ENCODE data around the gene ZNF280A. TPM values are rescaled to one million over a fixed set of nuclear protein-coding genes. Genes with fewer than 3 reads are reported as not detected.

Gene ZNF280A
- total and polyA plus RNA-seq, 2 experiments from 2014 or later, result not detected

- Histone ChIP-seq H3K79me2 (replicated peaks; ENCODE audit: insufficient read depth) (no peaks in the 10 kb centered on the region; the same call in 1 of the 2 replicates), H3F3A (replicated peaks; ENCODE audit: low read depth) (no peaks in the 10 kb centered on the region), H4K20me1 (replicated peaks; ENCODE audit: insufficient read depth) (peaks cover 24% of the 10 kb centered on the region), H3K9me2 (ENCODE audit: insufficient read depth) (peaks cover 6% of the 10 kb centered on the region; the same call in 1 of the 2 replicates), H3K27me3 (ENCODE audit: insufficient read depth) (peaks cover 74% of the 10 kb centered on the region), H3K36me3 (ENCODE audit: insufficient read depth) (peaks cover 12% of the 10 kb centered on the region), H3K4me3 (peak within 1 kb of the TSS; percentile 87), H3K4me2 (peak within 1 kb of the TSS; percentile 97), H2AFZ (peak within 1 kb of the TSS; percentile 97), H3K27ac (ENCODE audit: low read depth) (no peak within 1 kb of the TSS), H3K4me1 (ENCODE audit: insufficient read depth) (no peaks in the 10 kb centered on the region)
- Mint-ChIP-seq H3K9me3 (peaks cover 32% of the 10 kb centered on the region), H3K4me1 (peaks cover 6% of the 10 kb centered on the region; the same call in 2 of the 3 replicates), H3K27me3 (ENCODE audit: insufficient read depth, low read depth, poor library complexity) (peaks cover 30% of the 10 kb centered on the region), H3K36me3 (ENCODE audit: low read depth) (peaks cover 48% of the 10 kb centered on the region), H3K27ac (peak within 1 kb of the TSS; percentile 51), H3K4me3 (peak within 1 kb of the TSS; percentile 86)
- peak; percentile 90 for DNase-seq (ENCODE audit: low spot score)
- peak; percentile 99 for ATAC-seq
- TF ChIP-seq CREB1 (CRISPR knock-in tag; IDR thresholded peaks at IDR 0.05; ENCODE audit: low read depth) (peak; percentile 62), STAT1 (IDR thresholded peaks at IDR 0.05; ENCODE audit: unreplicated experiment) (no peak), JUNB (IDR thresholded peaks at IDR 0.05; ENCODE audit: unreplicated experiment) (no peak), NANOG (IDR thresholded peaks at IDR 0.05; ENCODE audit: borderline replicate concordance) (no peak), ZNF462 (CRISPR knock-in tag; IDR thresholded peaks at IDR 0.05) (peak; percentile 17; the same call in 1 of the 2 replicates), ZNF331 (CRISPR knock-in tag; IDR thresholded peaks at IDR 0.05; ENCODE audit: low read depth) (no peak), POLR2AphosphoS5 (IDR thresholded peaks at IDR 0.05; ENCODE audit: low read depth) (peak; percentile 69; the same call in 1 of the 2 replicates), EZH2phosphoT487 (IDR thresholded peaks at IDR 0.05; ENCODE audit: unreplicated experiment) (no peak), ZNF114 (CRISPR knock-in tag; IDR thresholded peaks at IDR 0.05) (no peak; the same call in 1 of the 2 replicates), EZH2 (IDR thresholded peaks at IDR 0.05; ENCODE audit: low read depth, unreplicated experiment) (peak; percentile 13)
- TF ChIP-seq, protein P1, sequence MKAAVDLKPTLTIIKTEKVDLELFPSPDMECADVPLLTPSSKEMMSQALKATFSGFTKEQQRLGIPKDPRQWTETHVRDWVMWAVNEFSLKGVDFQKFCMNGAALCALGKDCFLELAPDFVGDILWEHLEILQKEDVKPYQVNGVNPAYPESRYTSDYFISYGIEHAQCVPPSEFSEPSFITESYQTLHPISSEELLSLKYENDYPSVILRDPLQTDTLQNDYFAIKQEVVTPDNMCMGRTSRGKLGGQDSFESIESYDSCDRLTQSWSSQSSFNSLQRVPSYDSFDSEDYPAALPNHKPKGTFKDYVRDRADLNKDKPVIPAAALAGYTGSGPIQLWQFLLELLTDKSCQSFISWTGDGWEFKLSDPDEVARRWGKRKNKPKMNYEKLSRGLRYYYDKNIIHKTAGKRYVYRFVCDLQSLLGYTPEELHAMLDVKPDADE (IDR thresholded peaks at IDR 0.05), result no peak
- TF ChIP-seq, protein P2, sequence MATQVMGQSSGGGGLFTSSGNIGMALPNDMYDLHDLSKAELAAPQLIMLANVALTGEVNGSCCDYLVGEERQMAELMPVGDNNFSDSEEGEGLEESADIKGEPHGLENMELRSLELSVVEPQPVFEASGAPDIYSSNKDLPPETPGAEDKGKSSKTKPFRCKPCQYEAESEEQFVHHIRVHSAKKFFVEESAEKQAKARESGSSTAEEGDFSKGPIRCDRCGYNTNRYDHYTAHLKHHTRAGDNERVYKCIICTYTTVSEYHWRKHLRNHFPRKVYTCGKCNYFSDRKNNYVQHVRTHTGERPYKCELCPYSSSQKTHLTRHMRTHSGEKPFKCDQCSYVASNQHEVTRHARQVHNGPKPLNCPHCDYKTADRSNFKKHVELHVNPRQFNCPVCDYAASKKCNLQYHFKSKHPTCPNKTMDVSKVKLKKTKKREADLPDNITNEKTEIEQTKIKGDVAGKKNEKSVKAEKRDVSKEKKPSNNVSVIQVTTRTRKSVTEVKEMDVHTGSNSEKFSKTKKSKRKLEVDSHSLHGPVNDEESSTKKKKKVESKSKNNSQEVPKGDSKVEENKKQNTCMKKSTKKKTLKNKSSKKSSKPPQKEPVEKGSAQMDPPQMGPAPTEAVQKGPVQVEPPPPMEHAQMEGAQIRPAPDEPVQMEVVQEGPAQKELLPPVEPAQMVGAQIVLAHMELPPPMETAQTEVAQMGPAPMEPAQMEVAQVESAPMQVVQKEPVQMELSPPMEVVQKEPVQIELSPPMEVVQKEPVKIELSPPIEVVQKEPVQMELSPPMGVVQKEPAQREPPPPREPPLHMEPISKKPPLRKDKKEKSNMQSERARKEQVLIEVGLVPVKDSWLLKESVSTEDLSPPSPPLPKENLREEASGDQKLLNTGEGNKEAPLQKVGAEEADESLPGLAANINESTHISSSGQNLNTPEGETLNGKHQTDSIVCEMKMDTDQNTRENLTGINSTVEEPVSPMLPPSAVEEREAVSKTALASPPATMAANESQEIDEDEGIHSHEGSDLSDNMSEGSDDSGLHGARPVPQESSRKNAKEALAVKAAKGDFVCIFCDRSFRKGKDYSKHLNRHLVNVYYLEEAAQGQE (IDR thresholded peaks at IDR 0.05; ENCODE audit: unreplicated experiment), result no peak
- TF ChIP-seq, protein P3, sequence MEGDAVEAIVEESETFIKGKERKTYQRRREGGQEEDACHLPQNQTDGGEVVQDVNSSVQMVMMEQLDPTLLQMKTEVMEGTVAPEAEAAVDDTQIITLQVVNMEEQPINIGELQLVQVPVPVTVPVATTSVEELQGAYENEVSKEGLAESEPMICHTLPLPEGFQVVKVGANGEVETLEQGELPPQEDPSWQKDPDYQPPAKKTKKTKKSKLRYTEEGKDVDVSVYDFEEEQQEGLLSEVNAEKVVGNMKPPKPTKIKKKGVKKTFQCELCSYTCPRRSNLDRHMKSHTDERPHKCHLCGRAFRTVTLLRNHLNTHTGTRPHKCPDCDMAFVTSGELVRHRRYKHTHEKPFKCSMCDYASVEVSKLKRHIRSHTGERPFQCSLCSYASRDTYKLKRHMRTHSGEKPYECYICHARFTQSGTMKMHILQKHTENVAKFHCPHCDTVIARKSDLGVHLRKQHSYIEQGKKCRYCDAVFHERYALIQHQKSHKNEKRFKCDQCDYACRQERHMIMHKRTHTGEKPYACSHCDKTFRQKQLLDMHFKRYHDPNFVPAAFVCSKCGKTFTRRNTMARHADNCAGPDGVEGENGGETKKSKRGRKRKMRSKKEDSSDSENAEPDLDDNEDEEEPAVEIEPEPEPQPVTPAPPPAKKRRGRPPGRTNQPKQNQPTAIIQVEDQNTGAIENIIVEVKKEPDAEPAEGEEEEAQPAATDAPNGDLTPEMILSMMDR (conservative IDR thresholded peaks at IDR 0.05; ENCODE audit: low read depth in 2 of 2), result peak; percentile 57 to 60
Measured at GRCh38 chr22:22508274-22509176, 11.5 kb downstream of the ZNF280A start, which contains the start of gene ZNF280B. Gene ZNF280B, minus strand, starts transcription at chr22:22508742. Its CDS starts 19,344 bp downstream, at chr22:22489398.

Data from GM23338 (cell line).